ENCODE data around the gene GAP43. TPM values are rescaled to one million over a fixed set of nuclear protein-coding genes. Genes with fewer than 3 reads are reported as not detected.

GAP43 gene
- total RNA-seq, 1 donor from 2014 or later = 17.4 TPM

DNA sequence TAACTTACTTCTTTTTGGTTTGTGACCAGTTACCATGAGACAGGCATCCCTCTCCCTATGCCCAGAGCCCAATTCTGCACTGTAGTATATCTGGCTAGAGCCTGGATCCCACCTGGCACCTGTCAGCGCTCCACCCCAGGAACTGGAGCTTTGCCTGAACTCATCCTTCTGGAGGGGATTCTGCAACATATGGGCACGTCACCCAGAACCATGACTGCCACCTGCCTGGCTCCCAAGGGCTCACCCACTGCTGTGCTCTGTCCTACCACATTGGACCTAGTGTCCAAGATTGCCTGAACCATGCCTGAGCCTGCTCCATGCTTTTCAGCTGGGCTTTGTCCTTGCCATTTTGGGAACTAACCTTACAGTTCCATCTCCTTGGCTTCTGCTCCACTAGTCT is 21.1 kb upstream of the GAP43 start:
- Histone ChIP-seq H4K20me1 (ENCODE audit: insufficient read depth, low read length) (no peaks in the 10 kb centered on the region), H3K79me2 (ENCODE audit: insufficient read depth, low read length) (no peaks in the 10 kb centered on the region), H3K36me3 (ENCODE audit: insufficient read depth, low read length) (no peaks in the 10 kb centered on the region), H3K4me2 (ENCODE audit: low read length) (no peak overlapping the region), H2AFZ (ENCODE audit: low read depth, low read length) (no peak overlapping the region), H3K4me1 (ENCODE audit: insufficient read depth, low read length) (no peaks in the 10 kb centered on the region), H3K27me3 (ENCODE audit: insufficient read depth, low read length) (no peaks in the 10 kb centered on the region), H3K9ac (ENCODE audit: low read length) (no peak overlapping the region), H3K9me3 (ENCODE audit: insufficient read depth, low read depth, low read length) (no peaks in the 10 kb centered on the region), H3K4me3 (ENCODE audit: insufficient read depth, low read depth, low read length) (no peak overlapping the region), H3K27ac (ENCODE audit: low read depth, low read length) (no peak overlapping the region)
- TF ChIP-seq, protein P1, sequence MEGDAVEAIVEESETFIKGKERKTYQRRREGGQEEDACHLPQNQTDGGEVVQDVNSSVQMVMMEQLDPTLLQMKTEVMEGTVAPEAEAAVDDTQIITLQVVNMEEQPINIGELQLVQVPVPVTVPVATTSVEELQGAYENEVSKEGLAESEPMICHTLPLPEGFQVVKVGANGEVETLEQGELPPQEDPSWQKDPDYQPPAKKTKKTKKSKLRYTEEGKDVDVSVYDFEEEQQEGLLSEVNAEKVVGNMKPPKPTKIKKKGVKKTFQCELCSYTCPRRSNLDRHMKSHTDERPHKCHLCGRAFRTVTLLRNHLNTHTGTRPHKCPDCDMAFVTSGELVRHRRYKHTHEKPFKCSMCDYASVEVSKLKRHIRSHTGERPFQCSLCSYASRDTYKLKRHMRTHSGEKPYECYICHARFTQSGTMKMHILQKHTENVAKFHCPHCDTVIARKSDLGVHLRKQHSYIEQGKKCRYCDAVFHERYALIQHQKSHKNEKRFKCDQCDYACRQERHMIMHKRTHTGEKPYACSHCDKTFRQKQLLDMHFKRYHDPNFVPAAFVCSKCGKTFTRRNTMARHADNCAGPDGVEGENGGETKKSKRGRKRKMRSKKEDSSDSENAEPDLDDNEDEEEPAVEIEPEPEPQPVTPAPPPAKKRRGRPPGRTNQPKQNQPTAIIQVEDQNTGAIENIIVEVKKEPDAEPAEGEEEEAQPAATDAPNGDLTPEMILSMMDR (IDR thresholded peaks at IDR 0.05; ENCODE audit: insufficient read depth, low read depth, low read length) = no peak
- TF ChIP-seq EZH2 (IDR thresholded peaks at IDR 0.05; ENCODE audit: insufficient read depth, low read length) = no peak
- no peak overlapping the region for H3K27ac Mint-ChIP-seq (ENCODE audit: unreplicated experiment)
- H3K9me3 Mint-ChIP-seq (ENCODE audit: unreplicated experiment) = no peaks in the 10 kb centered on the region
- no peak for DNase-seq (ENCODE audit: low read depth)
- no peaks in the 10 kb centered on the region for H3K4me1 Mint-ChIP-seq (ENCODE audit: low read depth, unreplicated experiment)
- no peak for FAIRE-seq
- no peaks in the 10 kb centered on the region for H3K27me3 Mint-ChIP-seq (ENCODE audit: low read depth, unreplicated experiment)
- no peaks in the 10 kb centered on the region for H3K36me3 Mint-ChIP-seq (ENCODE audit: low read depth, unreplicated experiment)
- no peak overlapping the region for H3K4me3 Mint-ChIP-seq (ENCODE audit: unreplicated experiment)

DNA sequence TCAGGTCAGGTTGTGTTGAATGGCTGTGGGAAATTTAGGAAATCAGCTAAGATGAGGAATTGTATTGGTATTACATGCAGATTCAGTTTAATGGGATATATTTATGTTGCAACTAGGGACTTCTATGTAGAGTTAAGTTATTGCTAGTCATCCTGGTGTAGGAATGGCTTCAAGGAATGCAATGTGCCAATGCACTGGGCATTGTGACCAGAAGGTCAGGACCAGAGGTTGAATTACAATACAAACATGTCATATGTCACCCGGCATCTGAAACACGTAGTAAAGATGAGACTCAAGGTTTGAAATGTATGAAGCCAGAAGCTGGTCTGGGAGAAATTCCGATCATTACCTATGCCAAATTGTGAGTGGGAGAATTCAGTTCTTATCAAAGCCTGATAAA is 11.7 kb upstream of the GAP43 start:
- H3K27ac Mint-ChIP-seq (ENCODE audit: unreplicated experiment) = no peak overlapping the region
- H3K4me3 Mint-ChIP-seq (ENCODE audit: unreplicated experiment) = no peak overlapping the region

More for the DNA sequence above, 11.7 kb upstream of the GAP43 start:
- peaks cover 3% of the 10 kb centered on the region for H3K9me3 Mint-ChIP-seq (ENCODE audit: unreplicated experiment)
- Histone ChIP-seq H3K9ac (ENCODE audit: low read length) (no peak overlapping the region), H2AFZ (ENCODE audit: low read depth, low read length) (no peak overlapping the region), H3K27me3 (ENCODE audit: insufficient read depth, low read length) (no peaks in the 10 kb centered on the region), H3K36me3 (ENCODE audit: insufficient read depth, low read length) (no peaks in the 10 kb centered on the region), H3K4me3 (ENCODE audit: insufficient read depth, low read depth, low read length) (no peak overlapping the region), H4K20me1 (ENCODE audit: insufficient read depth, low read length) (no peaks in the 10 kb centered on the region), H3K4me1 (ENCODE audit: insufficient read depth, low read length) (no peaks in the 10 kb centered on the region), H3K9me3 (ENCODE audit: insufficient read depth, low read depth, low read length) (no peaks in the 10 kb centered on the region), H3K4me2 (ENCODE audit: low read length) (no peak overlapping the region), H3K27ac (ENCODE audit: low read depth, low read length) (no peak overlapping the region), H3K79me2 (ENCODE audit: insufficient read depth, low read length) (no peaks in the 10 kb centered on the region)
- H3K36me3 Mint-ChIP-seq (ENCODE audit: low read depth, unreplicated experiment) = no peaks in the 10 kb centered on the region
- FAIRE-seq (no peak), DNase-seq (ENCODE audit: low read depth) (no peak)
- peaks cover 5% of the 10 kb centered on the region for H3K4me1 Mint-ChIP-seq (ENCODE audit: low read depth, unreplicated experiment)
- TF ChIP-seq EZH2 (IDR thresholded peaks at IDR 0.05; ENCODE audit: insufficient read depth, low read length) = no peak
- TF ChIP-seq, protein P1 (IDR thresholded peaks at IDR 0.05; ENCODE audit: insufficient read depth, low read depth, low read length) = no peak
- H3K27me3 Mint-ChIP-seq (ENCODE audit: low read depth, unreplicated experiment) = peaks cover 2% of the 10 kb centered on the region

Data from astrocyte (in vitro differentiated cells and primary cell).